Uterus (tissue), 2 donors: ENCODE results near the gene XIRP2.

Experiments
- POLR2A ChIP-seq, 2 donors: fragments of 450-650 bp; IDR thresholded peaks; one replicate each; pipeline ENCODE4 v1.6.1; 2016; ENCODE audit warnings: antibody characterized with exemption in 2 of 2, mild to moderate bottlenecking in 1 of 2, moderate library complexity in 1 of 2
- TF ChIP-seq, protein P1 (sequence below), 4 experiments: fragments of 200-600 bp in 2 of 4; fragments of 450-650 bp in 2 of 4; sonication (generic) in 2 of 4; IDR thresholded peaks; one replicate each; pipeline ENCODE4 v1.5.1; 2016 to 2019; ENCODE audit warnings: antibody characterized with exemption in 4 of 4, mild to moderate bottlenecking in 2 of 4, moderate library complexity in 1 of 4

GRCh38 chr2:166916987-166917386, 28.7 kb downstream of the XIRP2 start:
- TF ChIP-seq, protein P1, sequence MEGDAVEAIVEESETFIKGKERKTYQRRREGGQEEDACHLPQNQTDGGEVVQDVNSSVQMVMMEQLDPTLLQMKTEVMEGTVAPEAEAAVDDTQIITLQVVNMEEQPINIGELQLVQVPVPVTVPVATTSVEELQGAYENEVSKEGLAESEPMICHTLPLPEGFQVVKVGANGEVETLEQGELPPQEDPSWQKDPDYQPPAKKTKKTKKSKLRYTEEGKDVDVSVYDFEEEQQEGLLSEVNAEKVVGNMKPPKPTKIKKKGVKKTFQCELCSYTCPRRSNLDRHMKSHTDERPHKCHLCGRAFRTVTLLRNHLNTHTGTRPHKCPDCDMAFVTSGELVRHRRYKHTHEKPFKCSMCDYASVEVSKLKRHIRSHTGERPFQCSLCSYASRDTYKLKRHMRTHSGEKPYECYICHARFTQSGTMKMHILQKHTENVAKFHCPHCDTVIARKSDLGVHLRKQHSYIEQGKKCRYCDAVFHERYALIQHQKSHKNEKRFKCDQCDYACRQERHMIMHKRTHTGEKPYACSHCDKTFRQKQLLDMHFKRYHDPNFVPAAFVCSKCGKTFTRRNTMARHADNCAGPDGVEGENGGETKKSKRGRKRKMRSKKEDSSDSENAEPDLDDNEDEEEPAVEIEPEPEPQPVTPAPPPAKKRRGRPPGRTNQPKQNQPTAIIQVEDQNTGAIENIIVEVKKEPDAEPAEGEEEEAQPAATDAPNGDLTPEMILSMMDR (IDR thresholded peaks at IDR 0.05), result no peak
- no peak for TF ChIP-seq POLR2A (IDR thresholded peaks at IDR 0.05)
